RWPE1 (cell line): ENCODE data around the gene GAPDHS.

Experiments
- CTCF ChIA-PET: fragments of 350-600 bp; sonication (Branson Sonifier 250); formaldehyde crosslinking; extraction: SDS; loops from one replicate; lab custom pipeline; 2021; lab: Yijun Ruan, JAX
- POLR2A ChIA-PET: fragments of 400-600 bp; formaldehyde crosslinking; extraction: SDS; loops from one replicate; lab custom pipeline; 2020; ENCODE audit warnings: antibody characterized with exemption; ENCODE audit not compliant: low non-redundant PET; lab: Yijun Ruan, JAX
- DNase-seq: peaks from one replicate; pipeline ENCODE4 v3.0.0; 2012; ENCODE audit warnings: low spot score
- H3K27ac ChIP-seq: fragments of 450-650 bp; 2 replicates; pipeline ENCODE4 v1.5.1; 2017
- CTCF ChIP-seq: fragments of 450-650 bp; conservative IDR thresholded peaks from 2 replicates; pipeline ENCODE4 v1.5.1; 2017; ENCODE audit warnings: low read depth, mild to moderate bottlenecking

GAPDHS gene

GRCh38 chr19:35552534-35553384 is 19.5 kb downstream of the GAPDHS start:
- CTCF ChIA-PET = interaction anchor here (1.1 kb wide), 1 partner anchor 42 kb away, joined by 4 read pairs; no protein-coding TSS in a partner anchor
- no peak for TF ChIP-seq CTCF
- no peak overlapping the region for H3K27ac ChIP-seq
- DNase-seq = no peak
- POLR2A ChIA-PET = no interaction called here

GRCh38 chr19:35553385-35554000 is 20.2 kb downstream of the GAPDHS start:
- no peak overlapping the region for H3K27ac ChIP-seq
- no peak for DNase-seq
- TF ChIP-seq CTCF = no peak
- POLR2A ChIA-PET = no interaction called here
- CTCF ChIA-PET = no interaction called here

GRCh38 chr19:35554076-35554475 is 20.8 kb downstream of the GAPDHS start:
- ChIA-PET POLR2A (no interaction called here), CTCF (no interaction called here)
- no peak for DNase-seq
- no peak overlapping the region for H3K27ac ChIP-seq
- TF ChIP-seq CTCF = no peak

- peak; percentile 18; the same call in 1 of the 2 replicates for TF ChIP-seq CTCF
- no peak for DNase-seq
- ChIA-PET CTCF (interaction anchor here (0.6 to 0.9 kb wide), 3 partner anchors 12 to 314 kb away, joined by 3 to 4 read pairs (median 4); no protein-coding TSS in a partner anchor), POLR2A (no interaction called here)
- no peak overlapping the region for H3K27ac ChIP-seq
Observed at GRCh38 chr19:35555301-35556005, 22.2 kb downstream of the GAPDHS start.

- no peak for TF ChIP-seq CTCF
- POLR2A ChIA-PET = interaction anchor here (0.7 kb wide), 1 partner anchor 24 kb away, joined by 3 read pairs; no protein-coding TSS in a partner anchor
- H3K27ac ChIP-seq = no peak overlapping the region
- no peak for DNase-seq
- CTCF ChIA-PET = interaction anchor here (0.6 to 0.9 kb wide), 3 partner anchors 8 to 313 kb away, joined by 3 to 4 read pairs (median 3); no protein-coding TSS in a partner anchor
Observed at GRCh38 chr19:35556025-35556590, 22.9 kb downstream of the GAPDHS start.
